GM18517 (cell line): ENCODE results near the gene BABAM2.

Source experiments
- ATAC-seq: cut with Tn5 transposase; IDR thresholded peaks from one replicate; pipeline ENCODE4 v1.9.1; 2021; ENCODE audit warnings: mild to moderate bottlenecking, moderate library complexity; ENCODE audit not compliant: unreplicated experiment

BABAM2 gene

GRCh38 chr2:28182348-28182747 is 291.8 kb downstream of the BABAM2 start:
- ATAC-seq = no peak

GRCh38 chr2:28185153-28185552 is 294.6 kb downstream of the BABAM2 start:
- ATAC-seq = no peak

DNA sequence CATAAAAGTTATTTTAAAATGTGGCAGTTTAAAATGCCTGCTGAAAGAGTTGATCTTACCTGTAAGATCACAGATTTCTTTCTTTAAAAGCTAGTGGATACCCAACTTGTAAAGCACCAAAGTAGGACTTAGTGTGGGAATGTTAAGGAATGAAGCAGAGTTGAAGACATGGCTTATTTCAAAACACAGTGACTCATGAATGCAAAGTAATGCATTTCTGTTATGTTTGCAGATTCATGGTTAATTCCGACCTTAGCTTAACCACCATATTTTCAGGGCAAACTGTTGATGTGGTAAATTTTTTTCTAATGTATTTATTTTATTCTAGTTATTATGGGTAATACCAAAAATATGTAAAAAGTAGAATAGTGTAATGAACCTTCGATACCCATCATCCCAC is 295.4 kb downstream of the BABAM2 start:
- ATAC-seq = no peak

DNA sequence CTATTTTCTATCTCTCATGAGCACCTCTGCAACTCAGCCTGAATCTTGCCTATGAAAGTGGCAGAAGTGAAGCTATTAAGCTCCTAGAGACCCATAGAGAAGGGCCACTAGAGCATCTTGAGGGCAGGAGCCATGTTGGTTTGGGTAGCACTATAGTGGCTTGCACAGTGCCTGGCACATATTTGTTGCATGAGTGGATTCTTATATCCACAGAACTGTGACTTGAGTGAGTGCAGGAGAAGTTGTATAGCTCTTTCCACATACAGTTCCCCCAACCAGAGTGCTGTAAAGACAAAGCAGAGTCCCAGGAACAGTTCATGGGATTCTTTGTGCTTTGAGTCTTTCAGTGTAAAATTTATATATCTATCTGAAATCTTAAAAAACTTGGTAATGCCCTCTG is 296.7 kb downstream of the BABAM2 start:
- ATAC-seq = no peak

DNA sequence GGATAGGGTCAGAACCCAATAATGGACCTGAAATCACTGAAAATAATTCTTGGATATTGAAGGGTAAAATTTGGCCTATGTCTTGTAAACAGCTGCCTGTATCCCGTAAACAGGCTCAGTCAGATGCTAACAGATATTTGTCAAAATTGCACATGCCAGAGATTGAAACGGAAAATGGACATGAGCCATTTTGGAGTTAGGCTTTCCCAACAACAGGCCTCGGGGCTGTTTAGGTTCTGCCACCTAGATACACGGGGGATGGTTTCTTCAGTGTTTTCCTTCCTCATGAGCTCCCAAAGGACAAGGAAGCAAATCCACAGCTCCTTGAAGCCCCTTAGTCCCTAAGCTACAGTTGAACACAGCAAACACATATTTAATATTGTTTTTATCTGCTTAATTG is 297.9 kb downstream of the BABAM2 start:
- no peak for ATAC-seq

- ATAC-seq = no peak
Observed at GRCh38 chr2:28193630-28194403, 303.3 kb downstream of the BABAM2 start.

GRCh38 chr2:28199995-28200679 is 309.6 kb downstream of the BABAM2 start:
- no peak for ATAC-seq

DNA sequence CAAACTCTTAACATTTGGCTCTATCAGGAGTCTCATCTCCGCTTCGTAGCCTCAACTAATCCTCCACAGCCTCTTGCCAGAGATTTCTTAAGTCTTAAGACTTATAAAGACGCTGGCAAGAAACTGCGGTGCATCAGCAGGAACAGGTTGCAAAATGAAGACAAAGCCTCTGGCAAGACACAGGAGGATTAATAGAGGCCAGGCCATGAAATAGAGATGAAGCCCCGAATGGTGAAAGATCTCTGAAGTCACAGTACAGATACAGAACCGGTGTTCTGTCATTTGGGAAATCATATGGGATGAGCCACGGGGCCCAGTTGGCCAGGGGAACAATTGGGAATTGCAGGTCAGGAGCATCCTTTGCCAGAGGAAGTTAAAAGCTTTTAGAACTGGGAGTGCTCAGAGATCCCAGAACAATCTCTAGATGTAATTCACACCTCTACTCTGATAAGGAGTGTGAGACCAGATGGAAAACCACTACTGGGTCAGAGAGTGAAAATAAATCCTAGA is 311.2 kb downstream of the BABAM2 start:
- no peak for ATAC-seq

GRCh38 chr2:28202719-28203118 is 312.2 kb downstream of the BABAM2 start:
- no peak for ATAC-seq

GRCh38 chr2:28206762-28207161 is 316.2 kb downstream of the BABAM2 start:
- ATAC-seq = no peak

GRCh38 chr2:28209261-28209691 is 318.7 kb downstream of the BABAM2 start:
- ATAC-seq = no peak

GRCh38 chr2:28209864-28210263 is 319.3 kb downstream of the BABAM2 start:
- ATAC-seq = no peak

DNA sequence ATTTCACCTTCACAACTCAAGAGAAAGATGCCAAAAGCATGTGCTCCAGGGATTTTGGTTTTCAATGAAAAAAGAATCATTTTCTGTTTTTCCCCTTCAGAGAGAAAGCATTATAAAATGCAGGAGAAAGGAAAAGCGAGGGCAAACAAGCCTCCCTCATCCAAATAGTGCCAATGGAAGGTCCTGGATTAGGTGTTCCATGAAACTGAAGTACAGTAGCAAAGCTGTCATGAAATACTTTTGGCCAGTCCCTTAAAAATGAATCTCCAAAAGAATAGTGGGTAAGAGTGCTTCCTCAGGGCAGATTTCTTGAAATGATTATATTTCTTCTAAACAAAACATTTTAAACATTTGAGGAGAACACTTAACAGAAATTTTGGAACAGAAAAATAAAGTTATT is 320.0 kb downstream of the BABAM2 start:
- no peak for ATAC-seq

DNA sequence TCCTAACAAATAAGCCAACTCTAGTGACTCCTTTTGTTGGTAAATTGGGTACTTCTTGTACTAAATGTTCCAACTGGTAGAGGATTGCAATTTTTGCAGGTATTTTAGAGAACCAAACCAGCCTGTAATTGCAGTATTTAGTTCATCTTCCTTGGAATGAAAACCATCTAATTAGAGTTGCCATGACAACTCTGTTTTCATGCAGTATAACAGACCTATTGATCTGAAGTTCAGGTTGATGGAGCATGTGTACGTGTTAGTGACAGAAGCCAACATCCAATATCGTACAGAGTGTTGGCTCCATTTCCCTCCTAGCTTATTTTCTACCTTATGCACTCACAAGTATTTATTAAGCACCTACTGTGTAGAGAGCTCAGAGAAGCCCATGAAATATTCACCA is 325.8 kb downstream of the BABAM2 start:
- no peak for ATAC-seq

GRCh38 chr2:28217042-28217740 is 326.7 kb downstream of the BABAM2 start:
- ATAC-seq = no peak

DNA sequence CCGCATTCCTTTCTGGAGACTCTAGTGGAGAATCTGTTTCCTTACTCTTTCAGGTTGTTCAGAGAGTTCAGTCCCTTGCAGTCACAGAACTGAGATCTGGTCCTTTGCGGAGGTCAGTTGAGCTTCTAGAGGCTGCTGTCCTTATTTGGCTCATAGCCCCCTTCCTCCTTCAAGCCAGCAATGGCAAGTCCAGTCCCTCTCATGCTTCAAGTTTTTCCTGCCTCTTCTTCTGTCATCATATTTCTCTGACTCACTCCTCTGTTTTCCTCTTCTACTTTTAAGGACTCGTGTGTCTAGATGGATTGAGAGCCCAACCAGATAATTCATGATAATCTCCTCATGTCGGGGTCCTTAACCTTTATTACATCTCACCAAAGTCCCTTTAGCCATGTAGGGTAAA is 328.6 kb downstream of the BABAM2 start:
- no peak for ATAC-seq

- no peak for ATAC-seq
Observed at GRCh38 chr2:28219758-28220368, 329.3 kb downstream of the BABAM2 start.

GRCh38 chr2:28224648-28225472 is 334.3 kb downstream of the BABAM2 start:
- no peak for ATAC-seq

GRCh38 chr2:28225473-28226080 is 335.0 kb downstream of the BABAM2 start:
- ATAC-seq = no peak

- ATAC-seq = no peak
Observed at GRCh38 chr2:28226558-28226957, 336.0 kb downstream of the BABAM2 start.
